ENCODE measurements around the gene SFXN1. TPM values are rescaled to one million over a fixed set of nuclear protein-coding genes. Genes with fewer than 3 reads are reported as not detected.

Gene SFXN1
- total and polyA plus RNA-seq, 4 donors, result 47.3 to 241 (median 53.7) TPM

- H3K9ac ChIP-seq (ENCODE audit: low read depth in 1 of 2, low read length in 2 of 2), result no peak overlapping the region
- no peaks in the 10 kb centered on the region for H3K4me1 ChIP-seq (ENCODE audit: control insufficient read depth in 4 of 4, insufficient read depth in 4 of 4, low read length in 3 of 4)
- H3K27ac ChIP-seq (ENCODE audit: low read depth in 1 of 2, low read length in 2 of 2), result no peak overlapping the region
- no peak for DNase-seq (ENCODE audit: low spot score)
- peaks cover 0 to 5% (median 0%) of the 10 kb centered on the region in 4 donors for H3K27me3 ChIP-seq (ENCODE audit: control insufficient read depth in 4 of 4, insufficient read depth in 4 of 4, low read length in 3 of 4)
- H3K4me3 ChIP-seq (ENCODE audit: low read depth in 1 of 3, low read length in 3 of 3), result no peak overlapping the region
- no peaks in the 10 kb centered on the region for H3K9me3 ChIP-seq (ENCODE audit: control insufficient read depth in 4 of 4, low read length in 3 of 4)
- H3K36me3 ChIP-seq (ENCODE audit: control insufficient read depth in 4 of 4, insufficient read depth in 3 of 4, low read depth in 1 of 4, low read length in 3 of 4), result no peaks in the 10 kb centered on the region
- TF ChIP-seq ATF3 (IDR thresholded peaks at IDR 0.05) (no peak), RAD21 (IDR thresholded peaks at IDR 0.05) (no peak), JUND (IDR thresholded peaks at IDR 0.05) (no peak), GABPA (IDR thresholded peaks at IDR 0.05 in 1 of 2, conservative IDR thresholded peaks at IDR 0.05 in 1 of 2) (no peak), FOXA2 (IDR thresholded peaks at IDR 0.05) (no peak), REST (IDR thresholded peaks at IDR 0.05) (no peak), EGR1 (IDR thresholded peaks at IDR 0.05; ENCODE audit: low read depth in 2 of 2) (no peak), YY1 (IDR thresholded peaks at IDR 0.05) (no peak), CTCF (IDR thresholded peaks at IDR 0.05; ENCODE audit: low read depth, low read length, missing input control) (no peak), FOXA1 (IDR thresholded peaks at IDR 0.05) (no peak), SP1 (IDR thresholded peaks at IDR 0.05) (no peak), TAF1 (conservative IDR thresholded peaks at IDR 0.05) (no peak), RXRA (IDR thresholded peaks at IDR 0.05) (no peak), HNF4A (conservative IDR thresholded peaks at IDR 0.05) (no peak), NR2F2 (IDR thresholded peaks at IDR 0.05) (no peak), MAX (IDR thresholded peaks at IDR 0.05) (no peak)
- 45% methylated on average over 4 of the region's 4 CpGs for WGBS
Measured at GRCh38 chr5:175556794-175557193, 78.4 kb downstream of the SFXN1 start.

- Histone ChIP-seq H3K9ac (ENCODE audit: low read depth in 1 of 2, low read length in 2 of 2) (no peak overlapping the region), H3K4me1 (ENCODE audit: control insufficient read depth in 4 of 4, insufficient read depth in 4 of 4, low read length in 3 of 4) (no peaks in the 10 kb centered on the region), H3K36me3 (ENCODE audit: control insufficient read depth in 4 of 4, insufficient read depth in 3 of 4, low read depth in 1 of 4, low read length in 3 of 4) (no peaks in the 10 kb centered on the region), H3K9me3 (ENCODE audit: control insufficient read depth in 4 of 4, low read length in 3 of 4) (no peaks in the 10 kb centered on the region), H3K4me3 (ENCODE audit: low read depth in 1 of 3, low read length in 3 of 3) (no peak overlapping the region), H3K27ac (ENCODE audit: low read depth in 1 of 2, low read length in 2 of 2) (no peak overlapping the region), H3K27me3 (ENCODE audit: control insufficient read depth in 4 of 4, insufficient read depth in 4 of 4, low read length in 3 of 4) (peaks cover 0 to 3% (median 0%) of the 10 kb centered on the region in 4 donors)
- 71% methylated on average over 5 of the region's 5 CpGs for WGBS
- no peak for DNase-seq (ENCODE audit: low spot score)
- TF ChIP-seq ATF3 (IDR thresholded peaks at IDR 0.05), result no peak
- TF ChIP-seq JUND (IDR thresholded peaks at IDR 0.05), result no peak
- no peak for TF ChIP-seq SP1 (IDR thresholded peaks at IDR 0.05)
- TF ChIP-seq TAF1 (conservative IDR thresholded peaks at IDR 0.05), result no peak
- TF ChIP-seq YY1 (IDR thresholded peaks at IDR 0.05), result no peak
- TF ChIP-seq NR2F2 (IDR thresholded peaks at IDR 0.05), result no peak
- TF ChIP-seq RXRA (IDR thresholded peaks at IDR 0.05), result no peak
- TF ChIP-seq CTCF (IDR thresholded peaks at IDR 0.05; ENCODE audit: low read depth, low read length, missing input control), result no peak
- TF ChIP-seq RAD21 (IDR thresholded peaks at IDR 0.05), result no peak
- no peak for TF ChIP-seq MAX (IDR thresholded peaks at IDR 0.05)
- no peak for TF ChIP-seq REST (IDR thresholded peaks at IDR 0.05)
- TF ChIP-seq HNF4A (conservative IDR thresholded peaks at IDR 0.05), result no peak
- TF ChIP-seq FOXA1 (IDR thresholded peaks at IDR 0.05), result no peak
- TF ChIP-seq EGR1 (IDR thresholded peaks at IDR 0.05; ENCODE audit: low read depth in 2 of 2), result no peak
Measured at GRCh38 chr5:175557778-175558177, 79.4 kb downstream of the SFXN1 start.

All from liver (tissue), 9 donors.